ENCODE data around the gene PRKG1. TPM values are rescaled to one million over a fixed set of nuclear protein-coding genes. Genes with fewer than 3 reads are reported as not detected.
A peak's percentile ranks its signal among the peaks of the same experiment; 100 is the strongest.

Gene PRKG1
- total RNA-seq, 1 donor from 2014 or later: 26.4 TPM

GRCh38 chr10:51950996-51951555 is 876.8 kb downstream of the PRKG1 start:
- no peaks in the 10 kb centered on the region for H3K79me2 ChIP-seq (ENCODE audit: low read depth)
- H3K27me3 Mint-ChIP-seq (ENCODE audit: insufficient read depth, low read depth): peaks cover 2% of the 10 kb centered on the region
- no peak overlapping the region for H3K9ac ChIP-seq
- H3K36me3 Mint-ChIP-seq: no peaks in the 10 kb centered on the region
- H4K20me1 ChIP-seq (ENCODE audit: low read depth): no peaks in the 10 kb centered on the region
- peaks cover 7% of the 10 kb centered on the region for H3K9me3 Mint-ChIP-seq
- no peak for TF ChIP-seq EZH2 (IDR thresholded peaks at IDR 0.05)
- no peak for TF ChIP-seq CTCF (IDR thresholded peaks at IDR 0.05)
- TF ChIP-seq EZH2phosphoT487 (IDR thresholded peaks at IDR 0.05): no peak
- no peak for DNase-seq (ENCODE audit: low spot score)
- H3K27me3 ChIP-seq: no peaks in the 10 kb centered on the region
- H2AFZ ChIP-seq (replicated peaks): no peak overlapping the region
- H3K4me2 ChIP-seq: no peak overlapping the region
- peaks cover 46% of the 10 kb centered on the region for H3F3A ChIP-seq (ENCODE audit: low read depth)
- H3K4me3 ChIP-seq: no peak overlapping the region
- no peak overlapping the region for H3K27ac ChIP-seq
- H3K4me3 Mint-ChIP-seq: no peak overlapping the region
- H3K9me3 ChIP-seq (ENCODE audit: low read depth): no peaks in the 10 kb centered on the region
- H3K27ac Mint-ChIP-seq: no peak overlapping the region
- peaks cover 7% of the 10 kb centered on the region for H3K4me1 Mint-ChIP-seq
- no peaks in the 10 kb centered on the region for H3K36me3 ChIP-seq
- peaks cover 62% of the 10 kb centered on the region for H3K4me1 ChIP-seq

- H3K79me2 ChIP-seq (ENCODE audit: low read depth): no peaks in the 10 kb centered on the region
- Mint-ChIP-seq H3K36me3 (no peaks in the 10 kb centered on the region), H3K9me3 (peaks cover 5% of the 10 kb centered on the region), H3K27ac (no peak overlapping the region), H3K4me1 (peaks cover 7% of the 10 kb centered on the region), H3K27me3 (ENCODE audit: insufficient read depth, low read depth) (no peaks in the 10 kb centered on the region), H3K4me3 (no peak overlapping the region)
- H3K9me3 ChIP-seq (ENCODE audit: low read depth): no peaks in the 10 kb centered on the region
- H3K36me3 ChIP-seq: no peaks in the 10 kb centered on the region
- no peak overlapping the region for H3K4me3 ChIP-seq
- H3K27me3 ChIP-seq: no peaks in the 10 kb centered on the region
- H3K27ac ChIP-seq: peak overlapping the region; percentile 79
- H3F3A ChIP-seq (ENCODE audit: low read depth): peaks cover 46% of the 10 kb centered on the region
- no peak for DNase-seq (ENCODE audit: low spot score)
- H2AFZ ChIP-seq (replicated peaks): no peak overlapping the region
- peaks cover 67% of the 10 kb centered on the region for H3K4me1 ChIP-seq
- no peak overlapping the region for H3K4me2 ChIP-seq
- H4K20me1 ChIP-seq (ENCODE audit: low read depth): no peaks in the 10 kb centered on the region
- no peak for TF ChIP-seq EZH2phosphoT487 (IDR thresholded peaks at IDR 0.05)
- TF ChIP-seq CTCF (IDR thresholded peaks at IDR 0.05): no peak
- no peak for TF ChIP-seq EZH2 (IDR thresholded peaks at IDR 0.05)
- H3K9ac ChIP-seq: no peak overlapping the region
Measured at GRCh38 chr10:51951601-51952000, 877.3 kb downstream of the PRKG1 start.

- no peaks in the 10 kb centered on the region for H3K27me3 Mint-ChIP-seq (ENCODE audit: insufficient read depth, low read depth)
- Histone ChIP-seq H3K4me1 (peaks cover 70% of the 10 kb centered on the region), H3K79me2 (ENCODE audit: low read depth) (no peaks in the 10 kb centered on the region), H3K9me3 (ENCODE audit: low read depth) (no peaks in the 10 kb centered on the region), H3K27me3 (no peaks in the 10 kb centered on the region), H4K20me1 (ENCODE audit: low read depth) (no peaks in the 10 kb centered on the region), H3F3A (ENCODE audit: low read depth) (peaks cover 46% of the 10 kb centered on the region), H3K4me3 (no peak overlapping the region), H3K4me2 (no peak overlapping the region), H3K27ac (peak overlapping the region; percentile 79), H3K9ac (no peak overlapping the region), H2AFZ (replicated peaks) (peak overlapping the region; percentile 48), H3K36me3 (no peaks in the 10 kb centered on the region)
- TF ChIP-seq EZH2 (IDR thresholded peaks at IDR 0.05): no peak
- H3K4me3 Mint-ChIP-seq: no peak overlapping the region
- no peak for DNase-seq (ENCODE audit: low spot score)
- peaks cover 7% of the 10 kb centered on the region for H3K4me1 Mint-ChIP-seq
- H3K36me3 Mint-ChIP-seq: no peaks in the 10 kb centered on the region
- peaks cover 5% of the 10 kb centered on the region for H3K9me3 Mint-ChIP-seq
- H3K27ac Mint-ChIP-seq: no peak overlapping the region
Measured at GRCh38 chr10:51952056-51952455, 877.8 kb downstream of the PRKG1 start.

- Mint-ChIP-seq H3K9me3 (no peaks in the 10 kb centered on the region), H3K4me3 (no peak overlapping the region), H3K4me1 (peaks cover 5% of the 10 kb centered on the region), H3K27me3 (ENCODE audit: insufficient read depth, low read depth) (no peaks in the 10 kb centered on the region), H3K27ac (no peak overlapping the region), H3K36me3 (no peaks in the 10 kb centered on the region)
- Histone ChIP-seq H3K9me3 (ENCODE audit: low read depth) (no peaks in the 10 kb centered on the region), H3K9ac (no peak overlapping the region), H3K36me3 (no peaks in the 10 kb centered on the region), H3K27ac (peak overlapping the region; percentile 73), H2AFZ (replicated peaks) (no peak overlapping the region), H3K4me2 (peak overlapping the region; percentile 35), H4K20me1 (ENCODE audit: low read depth) (no peaks in the 10 kb centered on the region), H3K27me3 (no peaks in the 10 kb centered on the region), H3K4me1 (peaks cover 84% of the 10 kb centered on the region), H3K79me2 (ENCODE audit: low read depth) (no peaks in the 10 kb centered on the region), H3F3A (ENCODE audit: low read depth) (peaks cover 49% of the 10 kb centered on the region), H3K4me3 (no peak overlapping the region)
- TF ChIP-seq EZH2 (IDR thresholded peaks at IDR 0.05) (no peak), EZH2phosphoT487 (IDR thresholded peaks at IDR 0.05) (no peak), CTCF (IDR thresholded peaks at IDR 0.05) (no peak)
- DNase-seq (ENCODE audit: low spot score): peak; percentile 74
Measured at GRCh38 chr10:51955696-51956095, 881.4 kb downstream of the PRKG1 start.
